Activated CD8-positive, alpha-beta memory T cell treated with anti-CD3 and anti-CD28 coated beads for 48 hours (primary cell): ENCODE results near the gene EFHC2.
"Not testable (repeated sequence)": the region's sequence is repeated elsewhere in the genome, so short reads cannot be mapped to it uniquely, and the experiment has no call there.

Source experiments
- DNase-seq, 3 experiments: peaks; one replicate each; pipeline ENCODE4 v3.0.0-alpha.2; 2020; ENCODE audit warnings: low read depth in 2 of 3, low spot score in 2 of 3

EFHC2 gene

DNA sequence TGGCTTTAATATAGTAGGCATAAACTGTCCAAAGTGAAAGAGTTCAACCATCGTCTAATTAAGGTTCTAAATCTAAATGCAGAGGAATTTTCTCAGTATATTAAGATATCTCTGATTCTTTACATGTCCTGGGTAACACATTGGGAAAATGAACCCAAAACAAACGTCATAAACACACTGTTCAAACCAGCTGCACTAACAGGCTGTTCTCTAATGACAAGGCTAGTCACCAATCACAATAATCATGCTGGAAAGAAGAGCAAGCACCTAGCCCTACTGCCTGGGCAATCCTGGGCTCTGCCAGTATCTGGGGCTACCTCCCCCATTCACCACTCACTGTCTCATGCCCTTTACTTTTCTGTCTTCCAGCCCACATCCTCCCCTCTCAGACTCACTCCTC lies 107.9 kb downstream of the EFHC2 start:
- no peak for DNase-seq

DNA sequence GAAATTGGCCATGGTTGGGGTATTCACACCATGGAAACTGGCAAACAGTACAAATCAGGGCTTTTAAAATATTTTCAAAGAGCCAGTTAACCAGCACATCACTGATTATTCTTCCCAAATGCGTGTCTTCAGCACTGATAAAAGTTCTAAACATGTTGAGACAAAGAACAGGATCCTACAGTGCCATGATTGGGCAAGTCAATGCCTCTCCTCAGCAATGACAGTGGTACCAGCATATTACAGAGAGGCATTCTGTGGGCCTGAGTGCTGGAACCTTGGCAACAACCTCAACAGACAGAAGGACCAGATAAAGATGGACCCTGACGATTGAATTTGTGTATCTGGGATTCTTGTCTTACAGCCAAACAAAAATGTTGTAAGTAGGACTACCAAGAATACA lies 108.9 kb downstream of the EFHC2 start:
- no peak for DNase-seq

DNA sequence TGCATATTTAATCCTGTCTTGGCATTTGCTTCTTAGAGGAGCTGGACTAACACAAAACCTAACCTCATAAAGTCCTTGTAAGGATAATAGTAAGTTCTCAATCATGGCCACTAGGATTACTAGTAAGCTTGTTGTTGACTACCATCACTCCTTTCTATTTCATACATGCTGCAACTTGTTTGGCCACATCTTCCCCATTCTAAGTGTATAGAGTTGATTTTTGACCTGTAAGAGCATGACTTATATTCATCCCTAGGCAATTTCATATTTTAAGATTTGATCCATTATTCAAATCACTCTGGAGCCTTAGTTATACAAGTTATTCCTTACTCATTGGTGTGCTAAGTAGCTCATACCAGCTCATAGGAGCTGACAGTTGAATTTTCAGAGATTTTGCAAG lies 109.4 kb downstream of the EFHC2 start:
- DNase-seq: no peak

DNA sequence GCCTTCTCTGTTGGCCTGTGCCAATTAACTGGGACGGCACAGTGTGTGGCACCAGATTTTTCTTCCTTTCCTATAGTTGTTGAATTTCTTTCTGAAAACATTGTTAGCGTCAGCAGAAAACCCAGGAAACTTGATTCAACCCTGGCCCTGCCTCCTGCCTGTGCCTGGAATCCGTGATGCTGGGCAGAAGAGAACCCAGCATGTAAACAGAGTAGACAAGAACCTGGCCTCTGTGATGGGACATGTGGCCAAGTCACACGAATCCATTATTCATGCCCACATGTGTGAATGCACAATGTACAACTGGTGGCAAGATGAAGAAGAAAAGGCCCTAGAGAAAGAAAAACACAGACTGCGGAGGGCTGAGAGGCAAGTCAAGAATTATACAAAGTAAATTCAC lies 111.4 kb downstream of the EFHC2 start:
- DNase-seq: no peak

DNA sequence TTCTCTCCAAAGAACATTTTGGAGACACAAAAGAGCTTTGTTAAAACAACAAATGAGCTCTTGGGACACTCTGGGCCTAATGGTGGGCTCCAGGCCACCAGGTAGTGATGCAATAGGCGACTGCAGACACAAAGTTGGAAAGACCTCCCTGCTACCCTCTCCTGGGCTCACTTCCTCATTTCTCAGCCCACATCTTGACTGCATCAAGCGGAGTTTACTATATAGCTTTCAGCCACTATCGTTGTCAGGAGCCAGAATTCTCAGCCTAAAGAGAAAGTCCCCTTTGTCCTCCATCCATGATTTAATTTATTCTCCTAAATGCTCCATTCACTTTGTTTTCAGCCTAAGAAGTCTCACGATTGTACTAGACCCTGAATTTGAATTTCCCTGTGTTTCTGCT lies 114.9 kb downstream of the EFHC2 start:
- DNase-seq: no peak

DNA sequence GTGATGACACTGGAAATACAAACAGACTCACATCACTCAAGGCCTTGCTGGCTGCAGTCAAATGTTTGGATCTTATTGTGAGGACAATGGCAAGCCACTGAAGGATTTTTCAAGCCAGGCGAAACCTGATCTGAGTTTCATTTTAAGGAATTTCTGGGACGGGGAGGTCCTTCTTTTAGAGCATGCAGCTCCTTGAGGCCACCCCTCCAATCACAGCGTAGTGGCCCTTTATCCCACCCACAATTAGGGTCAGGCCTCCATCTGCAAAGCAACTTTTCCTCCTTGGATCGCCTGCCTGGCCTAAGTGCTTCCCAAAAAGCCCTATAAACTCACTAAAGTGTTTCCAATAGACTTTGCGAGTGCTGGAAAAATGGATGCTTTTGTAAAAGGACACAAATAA lies 115.5 kb downstream of the EFHC2 start:
- DNase-seq: no peak

DNA sequence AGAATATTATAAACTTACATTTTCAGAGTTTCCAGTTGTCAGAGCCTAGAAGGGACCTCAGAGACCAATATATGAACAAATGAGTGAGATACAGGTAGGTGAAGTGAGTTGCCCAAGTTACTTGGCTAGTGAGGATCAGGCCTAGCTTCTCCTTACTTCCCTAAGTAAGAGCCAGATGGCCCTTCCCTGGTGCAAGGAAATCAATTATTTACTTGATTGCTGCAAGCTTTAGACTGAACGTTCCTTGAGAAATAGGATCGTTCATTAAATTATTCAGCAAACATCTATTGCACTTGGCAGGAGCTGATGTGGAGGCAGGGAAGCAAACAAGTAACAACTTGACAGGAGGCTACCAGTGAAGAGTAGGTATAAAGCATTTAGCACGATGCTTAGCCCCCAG lies 117.8 kb downstream of the EFHC2 start:
- DNase-seq: no peak

DNA sequence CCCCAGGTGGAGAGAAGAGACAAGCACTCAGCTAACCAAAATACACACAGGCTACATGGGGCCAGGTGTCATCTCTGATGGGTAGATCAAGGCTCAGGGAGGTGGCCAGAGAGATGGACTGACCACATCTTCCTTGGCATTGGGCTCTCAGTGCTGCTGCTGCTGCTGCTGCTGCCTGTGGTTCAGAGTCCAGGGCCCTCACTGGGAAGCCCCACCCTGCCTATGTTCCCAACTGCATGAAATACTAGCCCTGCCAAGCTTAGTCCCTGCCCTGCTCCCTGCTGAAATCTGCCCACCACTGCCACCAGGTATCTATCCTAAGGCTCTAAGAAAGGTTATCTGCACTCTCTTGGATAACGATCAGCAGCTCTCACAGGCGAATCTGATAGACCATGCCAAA lies 118.7 kb downstream of the EFHC2 start:
- DNase-seq: no peak

DNA sequence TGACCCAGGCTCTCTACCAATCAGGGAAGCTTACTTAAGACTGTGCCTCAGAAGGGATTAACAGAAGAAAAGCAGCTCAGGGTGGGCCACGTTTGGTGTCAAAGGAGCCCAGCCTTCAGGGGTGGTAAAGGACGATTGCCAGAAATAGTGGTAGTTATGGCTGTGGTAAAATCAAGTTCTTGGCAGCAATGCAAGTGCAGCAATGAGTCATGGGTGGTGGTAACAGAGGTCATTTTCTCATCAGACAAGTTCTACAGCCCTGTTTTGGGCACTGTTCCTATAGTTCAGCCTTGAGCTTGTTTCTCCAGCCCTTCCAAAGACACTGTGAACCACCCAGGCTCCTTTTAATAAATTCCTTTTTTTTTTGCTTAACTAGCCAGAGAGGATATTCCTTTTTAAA lies 120.3 kb downstream of the EFHC2 start:
- no peak for DNase-seq

DNA sequence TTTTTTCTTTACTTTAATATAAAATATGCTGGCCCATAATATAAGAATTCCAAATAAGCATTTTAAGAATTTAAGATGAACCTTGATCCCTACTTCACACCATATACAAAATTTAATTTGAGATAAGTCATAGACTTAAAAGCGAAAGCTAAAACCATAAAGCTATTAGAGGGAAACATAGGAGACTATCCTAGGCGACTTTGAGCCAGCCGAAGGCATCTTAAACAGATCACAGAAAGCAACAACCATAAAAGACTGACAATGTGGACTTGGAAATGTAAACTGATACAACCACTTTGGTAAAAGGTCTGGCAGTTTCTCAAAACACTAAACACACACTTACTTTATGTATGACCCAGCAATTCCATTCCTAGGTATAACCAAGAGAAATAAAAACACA lies 125.0 kb downstream of the EFHC2 start:
- DNase-seq: no peak

DNA sequence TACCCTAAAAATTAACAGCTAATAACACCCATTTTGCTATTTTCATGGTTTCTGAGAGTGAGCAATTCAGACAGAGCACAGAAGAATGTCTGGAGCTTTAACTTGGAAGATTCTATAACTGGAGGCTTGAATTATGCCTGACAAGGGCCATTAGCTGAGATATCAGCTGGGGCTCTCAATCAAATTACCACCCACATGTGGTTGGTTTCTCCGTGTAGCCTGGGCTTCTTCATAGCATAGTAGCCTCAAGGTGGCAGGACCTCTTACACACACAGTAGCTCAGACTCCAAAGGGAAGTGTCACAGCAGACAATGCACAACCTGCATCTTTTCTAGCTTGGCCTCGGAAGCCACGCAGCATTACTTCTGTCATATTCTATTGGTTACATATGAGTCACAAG lies 127.3 kb downstream of the EFHC2 start:
- no peak for DNase-seq

DNA sequence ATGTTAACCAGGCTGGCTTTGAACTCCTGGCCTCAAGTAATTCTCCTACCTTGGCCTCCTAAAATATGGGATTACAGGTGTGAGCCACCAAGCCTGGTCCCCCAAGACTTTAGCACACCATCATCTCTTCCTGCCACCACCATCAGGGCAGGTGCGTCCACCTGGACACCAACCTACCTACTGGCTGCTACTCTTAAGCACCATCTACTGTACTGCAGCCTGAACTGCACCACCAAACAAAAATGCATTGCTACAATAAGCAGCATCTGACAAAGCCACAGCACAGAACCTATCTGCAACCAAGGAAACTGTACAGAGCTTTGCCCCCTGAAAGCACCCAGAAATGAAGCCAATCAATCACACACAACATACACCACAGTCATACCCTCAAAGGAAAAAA lies 139.7 kb downstream of the EFHC2 start:
- DNase-seq: no peak

DNA sequence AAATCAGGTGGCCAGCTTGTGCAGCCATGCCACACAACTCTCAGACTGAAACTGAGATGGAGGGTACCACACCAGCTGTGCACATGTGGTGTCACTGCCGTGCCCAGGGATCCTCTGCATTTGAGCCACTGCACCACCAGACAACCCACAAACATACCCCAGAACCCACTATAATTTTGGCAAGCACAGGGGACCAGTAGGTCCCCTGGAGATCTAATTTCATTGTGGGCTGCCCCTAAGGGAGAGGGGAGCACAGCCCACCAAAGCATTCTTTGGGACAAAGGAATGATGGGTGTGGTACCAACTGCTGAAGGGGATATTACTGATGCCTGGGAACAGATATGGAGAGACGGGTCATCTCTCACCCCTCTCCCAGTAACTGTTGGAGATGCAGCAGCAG lies 140.9 kb downstream of the EFHC2 start:
- no peak for DNase-seq

DNA sequence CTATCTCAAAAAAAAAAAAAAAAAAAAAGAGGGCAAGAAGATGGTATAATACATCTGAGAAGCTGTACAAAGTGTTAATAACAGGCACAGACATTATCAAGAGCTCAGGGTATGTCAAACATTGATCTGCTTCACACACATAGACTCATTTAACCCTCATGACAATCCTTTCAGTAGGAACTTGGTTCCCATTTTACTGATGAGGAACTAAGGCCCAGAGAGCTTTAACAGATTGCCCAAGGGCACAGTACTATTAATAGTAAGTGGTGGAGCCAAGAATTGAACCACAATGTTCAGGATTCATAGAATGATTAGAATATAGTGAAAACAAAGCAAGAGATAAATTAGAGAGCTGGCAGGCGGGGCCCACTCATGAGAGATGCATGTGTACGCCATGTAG lies 154.4 kb downstream of the EFHC2 start:
- DNase-seq: no peak

DNA sequence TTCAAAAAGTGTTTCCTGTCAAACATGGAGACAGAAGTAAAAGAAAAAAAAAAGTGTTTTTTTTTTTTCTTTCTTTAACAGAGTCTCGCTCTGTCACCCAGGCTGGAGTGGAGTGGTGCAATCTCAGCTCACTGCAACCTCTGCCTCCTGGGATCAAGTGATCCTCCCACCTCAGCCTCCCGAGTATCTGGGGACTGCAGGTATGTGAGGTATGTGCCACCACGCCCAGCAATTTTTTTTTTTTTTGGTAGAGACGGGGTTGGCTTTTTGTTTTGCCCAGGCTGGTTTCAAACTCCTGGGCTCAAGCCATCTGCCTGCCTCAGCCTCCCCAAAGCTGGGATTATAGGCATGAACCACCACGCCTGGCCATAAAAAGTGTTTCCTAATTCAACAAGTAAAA lies 155.6 kb downstream of the EFHC2 start:
- not testable (repeated sequence) for DNase-seq

DNA sequence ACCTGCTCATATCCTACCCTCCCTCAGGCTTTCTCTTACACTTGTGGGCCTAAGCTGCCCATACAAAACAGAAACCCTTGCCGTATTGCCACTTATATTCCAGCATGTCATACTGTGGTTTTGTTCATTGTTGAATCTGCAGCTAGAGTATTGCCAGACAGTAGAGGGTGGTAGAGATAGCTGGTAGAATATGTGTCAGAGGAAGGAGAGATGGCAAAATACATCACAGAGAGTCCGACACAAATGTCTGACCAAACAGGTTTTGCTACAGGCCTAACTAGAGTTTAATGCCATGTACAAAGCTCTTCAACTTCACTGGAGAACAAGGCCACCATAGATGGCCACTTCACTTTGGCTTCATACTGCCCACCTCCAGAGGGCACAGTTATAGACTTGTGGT lies 160.1 kb downstream of the EFHC2 start:
- DNase-seq: no peak

DNA sequence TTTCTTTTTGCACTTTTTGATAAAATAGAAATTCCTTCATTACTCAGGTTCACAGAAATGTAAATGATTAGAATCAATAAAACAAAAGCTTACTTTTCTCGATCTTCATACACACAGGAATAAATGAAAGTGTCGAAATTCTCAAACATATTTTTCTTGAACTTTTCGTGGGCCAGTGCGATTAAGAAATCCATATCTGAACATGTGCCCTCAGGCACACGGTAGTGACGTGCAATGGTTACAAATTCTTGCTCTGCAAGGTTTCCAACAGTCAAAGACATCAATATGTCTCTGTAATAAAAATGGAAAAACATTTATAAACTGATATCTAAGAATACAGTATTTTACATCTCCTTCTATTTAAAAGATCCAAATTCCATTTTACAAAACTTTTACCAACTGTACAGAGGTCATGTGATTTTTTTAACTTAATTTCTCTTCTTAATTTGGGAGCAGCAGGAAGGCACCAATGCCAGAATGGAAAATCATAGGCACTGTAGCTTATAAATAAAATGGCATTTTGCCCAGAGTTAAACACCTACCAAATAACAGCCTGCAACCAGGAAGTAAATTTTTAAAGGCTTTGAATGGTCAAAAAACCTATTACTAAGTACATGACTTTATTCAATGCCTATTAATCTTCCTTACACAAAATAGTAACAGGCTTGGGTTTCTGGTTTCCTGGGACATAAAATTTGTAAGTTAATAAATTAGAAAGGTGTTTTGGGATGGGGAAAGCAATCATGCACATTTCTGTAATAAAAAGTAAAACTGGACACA lies 165.0 kb downstream of the EFHC2 start:
- no peak for DNase-seq

DNA sequence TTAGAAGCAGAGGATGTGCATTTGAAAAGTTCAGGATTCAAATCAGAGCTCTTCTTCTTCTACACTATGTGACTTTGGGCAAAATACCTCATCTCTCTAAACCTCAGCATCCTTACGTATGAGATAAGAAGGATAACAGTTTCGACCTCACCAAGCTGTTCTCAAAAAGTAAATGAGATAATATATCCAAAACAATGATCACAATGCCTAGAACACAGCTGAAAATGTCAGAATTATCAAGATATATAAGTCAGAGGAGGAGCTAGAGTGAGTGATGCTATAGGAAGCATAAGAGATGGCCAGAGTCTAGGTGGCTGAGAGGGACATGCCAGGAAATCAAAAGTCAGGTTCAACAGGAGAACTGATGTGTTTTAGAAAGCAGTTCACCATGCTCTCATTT lies 168.0 kb downstream of the EFHC2 start:
- no peak for DNase-seq

DNA sequence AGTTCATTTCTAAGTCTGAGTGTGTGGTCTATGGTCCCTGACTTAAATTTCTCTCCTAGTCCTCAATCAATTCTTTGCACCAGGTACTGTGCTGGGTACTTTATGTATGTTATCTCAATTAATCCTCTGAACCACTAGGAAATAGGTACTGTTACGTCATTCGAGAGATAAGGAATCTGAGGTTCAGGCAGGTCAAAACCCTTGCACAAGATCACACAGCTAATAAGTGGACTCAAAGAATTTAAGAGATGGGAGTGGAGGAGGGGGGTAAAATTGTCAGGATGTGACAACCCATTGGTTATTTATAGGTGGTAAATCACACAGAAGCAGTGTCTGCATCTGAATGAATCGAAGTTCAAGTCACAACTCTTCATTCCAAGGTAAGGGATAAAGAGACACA lies 169.4 kb downstream of the EFHC2 start:
- DNase-seq: no peak

DNA sequence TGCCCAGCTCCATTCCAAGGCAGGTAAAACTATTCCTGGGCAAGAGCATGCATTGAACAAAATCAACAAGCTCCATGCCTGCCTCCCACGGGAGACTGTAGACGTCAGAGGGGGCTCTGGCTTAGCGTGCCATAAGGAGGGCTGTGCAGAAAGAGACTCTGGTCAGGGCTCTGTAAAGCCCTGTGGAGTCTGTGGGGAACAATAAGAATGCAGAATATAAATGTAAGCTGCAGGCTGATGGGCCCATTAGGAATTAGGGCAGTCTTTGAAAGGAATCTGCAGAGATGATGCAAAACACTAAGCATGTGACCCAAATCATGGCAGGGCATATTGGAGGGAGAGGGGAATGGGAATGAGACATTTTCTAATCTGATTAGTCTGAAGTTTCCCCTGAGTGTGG lies 170.3 kb downstream of the EFHC2 start:
- no peak for DNase-seq

DNA sequence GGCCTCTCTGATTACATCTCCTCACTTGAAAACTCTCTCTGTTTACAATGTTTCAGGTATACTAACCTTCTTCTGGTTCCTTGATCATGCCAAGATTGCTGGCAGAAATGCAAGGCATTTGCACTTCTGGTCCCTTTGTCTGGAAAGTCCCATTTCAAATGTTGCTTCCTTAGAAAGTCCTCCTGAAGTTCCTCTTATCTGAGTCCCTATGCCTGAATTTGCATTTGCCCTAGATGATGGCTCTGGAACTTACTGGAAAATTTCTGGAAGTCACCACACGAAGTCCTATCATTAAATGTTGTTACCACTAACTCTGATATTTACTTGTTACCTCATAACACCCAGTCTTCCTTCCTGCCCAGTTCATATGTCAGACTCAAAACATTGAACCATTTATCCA lies 176.4 kb downstream of the EFHC2 start:
- no peak for DNase-seq

DNA sequence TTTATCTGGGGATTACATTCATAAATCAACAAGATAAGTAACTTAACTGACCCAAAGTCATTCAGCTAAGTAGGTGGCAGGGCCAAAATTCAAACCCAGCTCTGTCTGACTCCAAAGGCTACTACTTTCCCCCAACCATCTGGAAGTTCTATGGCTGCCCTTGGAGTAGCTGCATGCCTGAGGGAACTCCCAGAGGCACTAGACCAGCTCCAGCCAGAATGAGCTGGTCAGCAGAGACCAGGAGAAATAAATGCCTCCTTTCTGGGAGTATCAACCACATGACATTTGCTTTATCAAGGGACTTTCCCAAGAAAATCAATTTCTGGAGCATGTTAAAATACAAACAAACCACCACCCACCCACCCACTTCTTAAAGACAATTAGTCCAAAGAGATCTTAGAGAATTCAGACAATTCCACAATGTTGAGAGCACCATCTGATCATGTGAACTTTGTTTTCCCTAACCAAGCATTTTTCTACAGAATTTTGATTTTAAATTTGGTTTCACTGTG lies 180.5 kb downstream of the EFHC2 start:
- DNase-seq: no peak

DNA sequence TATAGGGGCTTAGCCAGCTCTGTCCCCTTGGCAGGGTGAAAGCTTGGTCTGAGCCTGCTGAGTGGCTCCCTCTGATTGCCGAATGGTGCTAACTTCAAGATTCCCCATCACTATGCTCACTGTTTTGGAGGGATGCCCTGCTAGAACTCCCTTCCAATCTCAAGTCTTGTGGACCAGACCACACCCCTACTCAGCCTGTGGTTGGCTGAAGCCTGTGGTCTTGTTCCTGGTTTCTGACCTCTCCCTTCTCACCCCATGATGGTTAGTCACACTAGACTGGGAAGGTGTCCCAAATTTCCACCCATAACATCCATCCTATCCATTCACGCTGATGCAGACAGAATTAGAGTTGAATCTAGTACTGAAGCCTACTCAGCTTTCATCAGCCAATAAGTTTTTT lies 185.6 kb downstream of the EFHC2 start:
- DNase-seq: no peak
